LNCaP clone FGC (cell line): ENCODE measurements around the gene HOXD11.

Source experiments
- DNase-seq: peaks from one replicate; pipeline ENCODE4 v3.0.0-alpha.2; 2011; ENCODE audit warnings: low read depth
- H3K4me3 ChIP-seq: 2 replicates; pipeline ENCODE4 v1.5.1; 2011; ENCODE audit warnings: mild to moderate bottlenecking, low read depth, low read length, control low read depth
- TF ChIP-seq, protein P1 (sequence below): IDR thresholded peaks from 2 replicates; pipeline ENCODE4 v1.5.1; 2012; ENCODE audit warnings: mild to moderate bottlenecking; ENCODE audit not compliant: control insufficient read depth, insufficient read depth; ENCODE audit errors: extremely low read depth

Gene HOXD11

DNA sequence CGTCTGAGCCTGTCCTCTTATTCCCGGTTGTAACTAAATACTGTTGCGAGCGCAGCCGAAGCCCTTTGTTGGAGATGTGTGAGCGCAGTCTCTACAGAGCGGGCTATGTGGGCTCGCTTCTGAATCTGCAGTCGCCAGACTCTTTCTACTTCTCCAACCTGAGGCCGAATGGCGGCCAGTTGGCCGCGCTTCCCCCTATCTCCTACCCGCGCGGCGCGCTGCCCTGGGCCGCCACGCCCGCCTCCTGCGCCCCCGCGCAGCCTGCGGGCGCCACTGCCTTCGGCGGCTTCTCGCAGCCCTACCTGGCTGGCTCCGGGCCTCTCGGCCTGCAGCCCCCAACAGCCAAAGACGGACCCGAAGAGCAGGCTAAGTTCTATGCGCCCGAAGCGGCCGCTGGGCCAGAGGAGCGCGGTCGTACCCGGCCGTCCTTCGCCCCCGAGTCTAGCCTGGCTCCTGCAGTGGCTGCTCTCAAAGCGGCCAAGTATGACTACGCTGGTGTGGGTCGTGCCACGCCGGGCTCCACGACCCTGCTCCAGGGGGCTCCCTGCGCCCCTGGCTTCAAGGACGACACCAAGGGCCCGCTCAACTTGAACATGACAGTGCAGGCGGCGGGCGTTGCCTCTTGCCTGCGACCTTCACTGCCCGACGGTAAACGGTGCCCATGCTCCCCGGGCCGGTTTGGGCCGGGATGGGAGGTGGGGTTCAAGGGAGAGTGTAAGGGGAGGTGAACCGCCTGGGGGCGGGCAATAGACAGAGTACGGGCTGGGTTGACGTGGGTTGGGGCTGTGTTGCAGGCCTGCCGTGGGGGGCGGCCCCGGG lies 7.1 kb upstream of the HOXD11 start, which contains the start of gene HOXD12:
Gene HOXD12, plus strand, starts transcription at position 68 of the 819 bp plus-strand sequence. Its CDS starts 7 bp downstream, at position 75.
- H3K4me3 ChIP-seq, result no peak within 1 kb of the TSS
- no peak for DNase-seq
- TF ChIP-seq, protein P1, sequence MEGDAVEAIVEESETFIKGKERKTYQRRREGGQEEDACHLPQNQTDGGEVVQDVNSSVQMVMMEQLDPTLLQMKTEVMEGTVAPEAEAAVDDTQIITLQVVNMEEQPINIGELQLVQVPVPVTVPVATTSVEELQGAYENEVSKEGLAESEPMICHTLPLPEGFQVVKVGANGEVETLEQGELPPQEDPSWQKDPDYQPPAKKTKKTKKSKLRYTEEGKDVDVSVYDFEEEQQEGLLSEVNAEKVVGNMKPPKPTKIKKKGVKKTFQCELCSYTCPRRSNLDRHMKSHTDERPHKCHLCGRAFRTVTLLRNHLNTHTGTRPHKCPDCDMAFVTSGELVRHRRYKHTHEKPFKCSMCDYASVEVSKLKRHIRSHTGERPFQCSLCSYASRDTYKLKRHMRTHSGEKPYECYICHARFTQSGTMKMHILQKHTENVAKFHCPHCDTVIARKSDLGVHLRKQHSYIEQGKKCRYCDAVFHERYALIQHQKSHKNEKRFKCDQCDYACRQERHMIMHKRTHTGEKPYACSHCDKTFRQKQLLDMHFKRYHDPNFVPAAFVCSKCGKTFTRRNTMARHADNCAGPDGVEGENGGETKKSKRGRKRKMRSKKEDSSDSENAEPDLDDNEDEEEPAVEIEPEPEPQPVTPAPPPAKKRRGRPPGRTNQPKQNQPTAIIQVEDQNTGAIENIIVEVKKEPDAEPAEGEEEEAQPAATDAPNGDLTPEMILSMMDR, result no peak

DNA sequence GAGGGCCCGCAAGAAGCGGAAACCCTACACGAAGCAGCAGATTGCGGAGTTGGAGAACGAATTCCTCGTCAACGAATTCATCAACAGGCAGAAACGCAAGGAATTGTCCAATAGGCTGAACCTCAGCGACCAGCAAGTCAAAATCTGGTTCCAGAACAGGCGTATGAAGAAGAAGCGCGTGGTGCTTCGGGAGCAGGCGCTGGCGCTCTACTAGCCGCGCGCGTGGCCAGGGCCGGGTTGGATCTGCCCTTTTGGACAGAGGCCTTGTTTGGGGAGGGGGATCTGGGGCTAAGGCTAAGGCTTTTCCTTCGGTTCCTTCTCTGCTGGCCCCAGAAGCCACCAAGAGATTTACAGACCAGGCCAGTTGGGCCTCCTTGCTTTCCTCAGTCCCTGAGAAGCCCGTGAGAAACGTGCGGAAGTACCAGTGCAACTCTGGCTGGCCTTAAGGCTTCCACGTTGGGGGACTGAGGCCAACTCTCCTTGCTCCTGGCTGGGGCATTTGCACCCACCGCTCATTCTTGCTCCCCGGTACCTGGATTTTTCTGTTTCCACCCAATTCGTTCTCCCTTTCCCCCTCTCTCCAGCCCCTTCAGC lies 6.4 kb upstream of the HOXD11 start:
- DNase-seq, result no peak
- H3K4me3 ChIP-seq, result no peak overlapping the region
- TF ChIP-seq, protein P1, result no peak

DNA sequence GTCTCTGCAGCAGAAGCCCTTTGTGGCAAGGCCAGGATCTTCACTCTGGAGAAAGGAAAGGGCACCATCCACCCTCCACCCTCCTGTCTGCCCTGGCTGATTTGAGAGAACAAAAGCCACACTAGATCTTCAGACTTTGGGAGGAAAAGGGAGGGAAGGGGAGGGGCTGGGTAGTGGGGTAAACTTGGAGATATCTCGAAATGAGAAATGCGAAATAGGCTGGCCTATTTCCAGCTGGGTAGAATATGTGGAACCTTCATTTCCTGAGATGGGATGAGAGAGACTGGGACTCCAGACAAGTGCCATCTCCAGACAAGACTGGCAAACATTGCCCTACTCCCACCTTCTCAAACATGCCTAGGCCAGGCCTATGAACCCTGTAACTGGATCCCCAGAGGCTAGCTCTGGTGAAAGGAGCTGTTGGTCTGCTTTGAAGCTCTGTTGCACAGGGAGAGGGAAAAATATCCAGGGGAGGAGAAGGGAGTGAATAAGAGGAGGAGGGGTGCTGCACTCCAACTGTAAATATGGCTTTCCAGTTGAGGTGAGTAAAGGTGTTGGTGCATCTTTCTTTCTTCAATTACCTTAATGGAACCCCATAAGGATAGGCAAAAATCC lies 5.8 kb upstream of the HOXD11 start:
- no peak overlapping the region for H3K4me3 ChIP-seq
- TF ChIP-seq, protein P1, result no peak
- DNase-seq, result no peak

- no peak overlapping the region for H3K4me3 ChIP-seq
- TF ChIP-seq, protein P1, result no peak
- no peak for DNase-seq
Measured at GRCh38 chr2:176101842-176102241, 5.2 kb upstream of the HOXD11 start.

DNA sequence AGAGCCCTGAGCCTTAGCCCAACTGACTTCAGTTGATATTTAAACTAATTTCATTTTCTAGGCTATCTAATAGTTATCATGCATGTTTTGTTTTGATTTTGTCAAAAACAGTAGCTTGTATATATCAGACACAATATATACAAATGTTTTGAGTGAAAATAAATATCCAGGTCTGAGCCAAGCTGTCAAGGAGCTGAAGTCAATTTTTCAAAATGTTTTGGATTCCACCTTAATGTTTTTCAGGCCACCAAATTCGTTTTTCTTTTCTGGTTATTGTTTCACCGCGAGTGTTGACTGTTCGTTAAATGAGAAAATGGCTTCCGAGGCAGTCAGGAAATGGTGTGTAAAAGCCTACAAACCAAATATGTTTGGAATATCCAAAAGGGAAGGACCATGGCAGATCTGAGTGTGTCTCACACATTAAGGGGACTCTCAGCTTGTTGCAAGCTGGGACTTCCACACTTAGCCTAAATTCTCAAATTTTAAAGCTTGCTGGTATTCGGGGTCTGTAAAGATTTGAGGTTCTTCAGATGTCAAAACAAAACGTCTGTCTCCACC lies 4.7 kb upstream of the HOXD11 start:
- no peak overlapping the region for H3K4me3 ChIP-seq
- TF ChIP-seq, protein P1, result no peak
- no peak for DNase-seq

DNA sequence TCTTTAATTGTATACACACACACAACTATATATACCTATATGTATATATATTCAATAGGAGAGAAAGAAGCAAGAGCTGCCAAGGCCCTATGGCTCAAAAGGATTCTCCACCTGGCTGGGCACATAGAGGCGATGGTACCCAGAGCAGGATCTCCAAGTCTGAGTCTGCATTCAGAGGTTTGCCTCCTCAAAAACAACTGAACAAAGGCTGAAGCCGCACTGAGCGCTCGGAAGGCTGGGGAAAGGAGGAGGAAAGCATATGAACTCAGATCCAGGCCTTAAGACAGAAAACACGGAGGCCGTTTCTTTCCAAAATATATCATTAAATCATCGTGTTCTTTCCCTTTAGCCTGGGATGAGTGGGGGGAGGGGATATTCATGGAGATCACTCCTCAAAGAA lies 3.9 kb upstream of the HOXD11 start:
- TF ChIP-seq, protein P1, result no peak
- H3K4me3 ChIP-seq, result no peak overlapping the region
- no peak for DNase-seq
